Stomach (tissue), 4 donors: ENCODE data around the gene TULP1.

Experiments used
- POLR2A ChIP-seq, 4 donors: fragments of 450-650 bp; IDR thresholded peaks; one replicate each; pipeline ENCODE4 v1.6.1; 2016; ENCODE audit warnings: antibody characterized with exemption in 4 of 4, control low read depth in 2 of 4, mild to moderate bottlenecking in 1 of 4, moderate library complexity in 1 of 4
- POLR2AphosphoS5 ChIP-seq, 3 donors: sonication (generic); formaldehyde crosslinking; IDR thresholded peaks; one replicate each; pipeline ENCODE4 v1.6.1; 2016; ENCODE audit warnings: antibody characterized with exemption in 3 of 3
- TF ChIP-seq, protein P1 (sequence below), 7 experiments: fragments of 450-650 bp in 4 of 7; fragments of 200-600 bp in 3 of 7; sonication (generic) in 3 of 7; IDR thresholded peaks; one replicate each; pipeline ENCODE4 v1.5.1; 2016 to 2019; ENCODE audit warnings: antibody characterized with exemption in 7 of 7, control low read depth in 2 of 7, mild to moderate bottlenecking in 1 of 7

- TF ChIP-seq, protein P1, sequence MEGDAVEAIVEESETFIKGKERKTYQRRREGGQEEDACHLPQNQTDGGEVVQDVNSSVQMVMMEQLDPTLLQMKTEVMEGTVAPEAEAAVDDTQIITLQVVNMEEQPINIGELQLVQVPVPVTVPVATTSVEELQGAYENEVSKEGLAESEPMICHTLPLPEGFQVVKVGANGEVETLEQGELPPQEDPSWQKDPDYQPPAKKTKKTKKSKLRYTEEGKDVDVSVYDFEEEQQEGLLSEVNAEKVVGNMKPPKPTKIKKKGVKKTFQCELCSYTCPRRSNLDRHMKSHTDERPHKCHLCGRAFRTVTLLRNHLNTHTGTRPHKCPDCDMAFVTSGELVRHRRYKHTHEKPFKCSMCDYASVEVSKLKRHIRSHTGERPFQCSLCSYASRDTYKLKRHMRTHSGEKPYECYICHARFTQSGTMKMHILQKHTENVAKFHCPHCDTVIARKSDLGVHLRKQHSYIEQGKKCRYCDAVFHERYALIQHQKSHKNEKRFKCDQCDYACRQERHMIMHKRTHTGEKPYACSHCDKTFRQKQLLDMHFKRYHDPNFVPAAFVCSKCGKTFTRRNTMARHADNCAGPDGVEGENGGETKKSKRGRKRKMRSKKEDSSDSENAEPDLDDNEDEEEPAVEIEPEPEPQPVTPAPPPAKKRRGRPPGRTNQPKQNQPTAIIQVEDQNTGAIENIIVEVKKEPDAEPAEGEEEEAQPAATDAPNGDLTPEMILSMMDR (IDR thresholded peaks at IDR 0.05): no peak
- TF ChIP-seq POLR2AphosphoS5 (IDR thresholded peaks at IDR 0.05) (no peak), POLR2A (IDR thresholded peaks at IDR 0.05) (no peak)
These were observed 29.2 kb downstream of the TULP1 start for GRCh38 chr6:35483490-35483889.
